DND-41 (cell line): ENCODE measurements around the gene PTH2R.
"Not testable (repeated sequence)": the region's sequence is repeated elsewhere in the genome, so short reads cannot be mapped to it uniquely, and the experiment has no call there.

Experiments
- ATAC-seq: fragments of 200-7000 bp; cut with Tn5 transposase; 3 replicates; pipeline ENCODE4 v1.9.1; 2021; ENCODE audit warnings: low read depth; ENCODE audit not compliant: insufficient read depth
- DNase-seq: peaks from one replicate; pipeline ENCODE4 v3.0.0-alpha.2; 2020
- H2AFZ ChIP-seq: 2 replicates; pipeline ENCODE4 v1.6.0; 2012; ENCODE audit warnings: low read depth, low read length
- H3K27ac ChIP-seq: 2 replicates; pipeline ENCODE4 v1.5.1; 2012; ENCODE audit warnings: low read length, inconsistent platforms
- H3K27me3 ChIP-seq: fragments of 200-600 bp; sonication (generic); 2 replicates; pipeline ENCODE4 v1.6.0; 2012; ENCODE audit warnings: low read length, mild to moderate bottlenecking, inconsistent platforms; ENCODE audit not compliant: insufficient read depth, poor library complexity
- H3K36me3 ChIP-seq: 2 replicates; pipeline ENCODE4 v1.5.1; 2012; ENCODE audit warnings: low read length, inconsistent platforms; ENCODE audit not compliant: insufficient read depth
- H3K4me1 ChIP-seq: 2 replicates; pipeline ENCODE4 v1.5.1; 2012; ENCODE audit warnings: mild to moderate bottlenecking, low read length; ENCODE audit not compliant: insufficient read depth
- H3K4me2 ChIP-seq: 2 replicates; pipeline ENCODE4 v1.6.0; 2012; ENCODE audit warnings: mild to moderate bottlenecking, moderate library complexity, low read length, inconsistent platforms; ENCODE audit not compliant: insufficient read depth
- H3K4me3 ChIP-seq, 2 experiments: fragments of 200-600 bp in 1 of 2; shearing (Covaris generic) in 1 of 2; 2 replicates each; pipeline ENCODE4 v1.5.1; 2012 to 2016; ENCODE audit warnings: inconsistent platforms in 2 of 2, low read length in 2 of 2, mild to moderate bottlenecking in 2 of 2, low read depth in 1 of 2, moderate library complexity in 1 of 2
- H3K79me2 ChIP-seq: 2 replicates; pipeline ENCODE4 v1.6.0; 2012; ENCODE audit warnings: low read length, inconsistent platforms; ENCODE audit not compliant: insufficient read depth
- H3K9ac ChIP-seq: 2 replicates; pipeline ENCODE4 v1.6.0; 2012; ENCODE audit warnings: low read depth, mild to moderate bottlenecking, inconsistent platforms, low read length, moderate library complexity
- H3K9me3 ChIP-seq: 2 replicates; pipeline ENCODE4 v1.5.1; 2012; ENCODE audit warnings: low read length, moderate library complexity, mild to moderate bottlenecking, inconsistent platforms; ENCODE audit not compliant: insufficient read depth, severe bottlenecking
- H4K20me1 ChIP-seq: 2 replicates; pipeline ENCODE4 v1.6.0; 2012; ENCODE audit warnings: low read length; ENCODE audit not compliant: insufficient read depth
- EZH2 ChIP-seq: IDR thresholded peaks from 3 replicates; pipeline ENCODE4 v1.6.1; 2012; ENCODE audit warnings: borderline replicate concordance, low read depth, mild to moderate bottlenecking, moderate library complexity, low read length, inconsistent platforms; ENCODE audit not compliant: severe bottlenecking
- TF ChIP-seq, protein P1 (sequence below): IDR thresholded peaks from 2 replicates; pipeline ENCODE4 v1.5.1; 2012; ENCODE audit warnings: borderline replicate concordance, low read length, moderate library complexity, mild to moderate bottlenecking; ENCODE audit not compliant: poor library complexity, severe bottlenecking; ENCODE audit errors: extremely low read depth

Gene PTH2R

DNA sequence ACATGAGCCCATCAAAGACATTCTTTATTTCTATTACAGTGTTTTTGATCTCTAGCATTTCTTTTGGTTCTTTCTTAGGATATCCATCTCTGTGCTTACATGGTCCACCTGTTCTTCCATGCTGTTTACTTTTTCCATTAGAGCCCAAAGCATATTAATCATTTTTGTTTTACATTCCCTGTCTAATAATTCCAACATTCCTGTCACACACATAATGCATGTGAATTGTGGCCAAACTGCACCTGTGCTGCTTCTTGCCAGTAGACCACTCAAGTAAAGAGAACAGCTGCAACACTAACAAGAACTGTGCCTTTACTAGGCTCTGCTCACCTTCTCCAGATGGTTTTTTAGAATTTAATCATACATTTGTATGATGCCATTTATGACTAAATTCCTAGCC is 103.0 kb downstream of the PTH2R start:
- H3K9ac ChIP-seq: no peak overlapping the region
- no peaks in the 10 kb centered on the region for H4K20me1 ChIP-seq
- no peaks in the 10 kb centered on the region for H3K36me3 ChIP-seq
- H3K79me2 ChIP-seq: no peaks in the 10 kb centered on the region
- H3K27ac ChIP-seq: no peak overlapping the region
- H3K4me1 ChIP-seq: no peaks in the 10 kb centered on the region
- H3K4me2 ChIP-seq: no peak overlapping the region
- H3K27me3 ChIP-seq: no peaks in the 10 kb centered on the region
- no peaks in the 10 kb centered on the region for H3K9me3 ChIP-seq
- H3K4me3 ChIP-seq: no peak overlapping the region
- ATAC-seq (no peak), DNase-seq (no peak)
- no peak overlapping the region for H2AFZ ChIP-seq
- TF ChIP-seq, protein P1, sequence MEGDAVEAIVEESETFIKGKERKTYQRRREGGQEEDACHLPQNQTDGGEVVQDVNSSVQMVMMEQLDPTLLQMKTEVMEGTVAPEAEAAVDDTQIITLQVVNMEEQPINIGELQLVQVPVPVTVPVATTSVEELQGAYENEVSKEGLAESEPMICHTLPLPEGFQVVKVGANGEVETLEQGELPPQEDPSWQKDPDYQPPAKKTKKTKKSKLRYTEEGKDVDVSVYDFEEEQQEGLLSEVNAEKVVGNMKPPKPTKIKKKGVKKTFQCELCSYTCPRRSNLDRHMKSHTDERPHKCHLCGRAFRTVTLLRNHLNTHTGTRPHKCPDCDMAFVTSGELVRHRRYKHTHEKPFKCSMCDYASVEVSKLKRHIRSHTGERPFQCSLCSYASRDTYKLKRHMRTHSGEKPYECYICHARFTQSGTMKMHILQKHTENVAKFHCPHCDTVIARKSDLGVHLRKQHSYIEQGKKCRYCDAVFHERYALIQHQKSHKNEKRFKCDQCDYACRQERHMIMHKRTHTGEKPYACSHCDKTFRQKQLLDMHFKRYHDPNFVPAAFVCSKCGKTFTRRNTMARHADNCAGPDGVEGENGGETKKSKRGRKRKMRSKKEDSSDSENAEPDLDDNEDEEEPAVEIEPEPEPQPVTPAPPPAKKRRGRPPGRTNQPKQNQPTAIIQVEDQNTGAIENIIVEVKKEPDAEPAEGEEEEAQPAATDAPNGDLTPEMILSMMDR: no peak
- TF ChIP-seq EZH2: no peak

GRCh38 chr2:208511016-208511415 is 104.4 kb downstream of the PTH2R start:
- Histone ChIP-seq H3K4me3 (no peak overlapping the region), H3K27ac (no peak overlapping the region), H3K4me2 (no peak overlapping the region), H3K27me3 (no peaks in the 10 kb centered on the region), H3K9me3 (no peaks in the 10 kb centered on the region), H3K9ac (no peak overlapping the region), H3K79me2 (no peaks in the 10 kb centered on the region), H3K36me3 (no peaks in the 10 kb centered on the region), H4K20me1 (no peaks in the 10 kb centered on the region), H2AFZ (no peak overlapping the region), H3K4me1 (no peaks in the 10 kb centered on the region)
- no peak for TF ChIP-seq EZH2
- TF ChIP-seq, protein P1: no peak
- ATAC-seq (no peak), DNase-seq (no peak)

- ATAC-seq: no peak
- TF ChIP-seq, protein P1: no peak
- TF ChIP-seq EZH2: no peak
These were observed 105.0 kb downstream of the PTH2R start for GRCh38 chr2:208511573-208511972.

GRCh38 chr2:208515099-208515498 is 108.5 kb downstream of the PTH2R start:
- no peak overlapping the region for H3K27ac ChIP-seq
- H3K4me2 ChIP-seq: no peak overlapping the region
- no peak for DNase-seq
- H3K4me3 ChIP-seq: no peak overlapping the region
- H3K9me3 ChIP-seq: no peaks in the 10 kb centered on the region
- no peak for TF ChIP-seq EZH2
- TF ChIP-seq, protein P1: no peak
- no peak overlapping the region for H3K9ac ChIP-seq
- no peaks in the 10 kb centered on the region for H3K27me3 ChIP-seq
- ATAC-seq: no peak
- H3K36me3 ChIP-seq: no peaks in the 10 kb centered on the region
- H4K20me1 ChIP-seq: no peaks in the 10 kb centered on the region
- H3K79me2 ChIP-seq: no peaks in the 10 kb centered on the region
- H3K4me1 ChIP-seq: no peaks in the 10 kb centered on the region
- H2AFZ ChIP-seq: no peak overlapping the region

More at GRCh38 chr2:208511573-208511972, 105.0 kb downstream of the PTH2R start:
- H3K27ac ChIP-seq: no peak overlapping the region
- H3K4me1 ChIP-seq: no peaks in the 10 kb centered on the region
- H3K79me2 ChIP-seq: no peaks in the 10 kb centered on the region
- no peak overlapping the region for H3K4me2 ChIP-seq
- no peak overlapping the region for H3K4me3 ChIP-seq
- no peak overlapping the region for H2AFZ ChIP-seq
- no peak overlapping the region for H3K9ac ChIP-seq
- no peak for DNase-seq
- H3K9me3 ChIP-seq: no peaks in the 10 kb centered on the region
- no peaks in the 10 kb centered on the region for H3K36me3 ChIP-seq
- H4K20me1 ChIP-seq: no peaks in the 10 kb centered on the region
- no peaks in the 10 kb centered on the region for H3K27me3 ChIP-seq

- not testable (repeated sequence) for H3K4me3 ChIP-seq, H3K9ac ChIP-seq, H3K4me1 ChIP-seq, H3K79me2 ChIP-seq, H3K36me3 ChIP-seq, DNase-seq, H3K27ac ChIP-seq, H3K4me2 ChIP-seq, H2AFZ ChIP-seq, H4K20me1 ChIP-seq, H3K27me3 ChIP-seq, ATAC-seq, H3K9me3 ChIP-seq
These were observed 116.5 kb downstream of the PTH2R start for GRCh38 chr2:208523069-208523468.
